Testis (tissue), 2 donors: Measurements from ENCODE around the gene EIPR1.

Experiments
- POLR2A ChIP-seq: fragments of 450-650 bp; IDR thresholded peaks from one replicate; pipeline ENCODE4 v1.6.1; 2017; ENCODE audit warnings: antibody characterized with exemption, mild to moderate bottlenecking, moderate library complexity
- TF ChIP-seq, protein P1 (sequence below), 3 experiments: fragments of 450-650 bp in 2 of 3; fragments of 200-600 bp in 1 of 3; sonication (generic) in 1 of 3; IDR thresholded peaks; one replicate each; pipeline ENCODE4 v1.5.1; 2016 to 2019; ENCODE audit warnings: antibody characterized with exemption in 3 of 3, mild to moderate bottlenecking in 2 of 3, moderate library complexity in 1 of 3

DNA sequence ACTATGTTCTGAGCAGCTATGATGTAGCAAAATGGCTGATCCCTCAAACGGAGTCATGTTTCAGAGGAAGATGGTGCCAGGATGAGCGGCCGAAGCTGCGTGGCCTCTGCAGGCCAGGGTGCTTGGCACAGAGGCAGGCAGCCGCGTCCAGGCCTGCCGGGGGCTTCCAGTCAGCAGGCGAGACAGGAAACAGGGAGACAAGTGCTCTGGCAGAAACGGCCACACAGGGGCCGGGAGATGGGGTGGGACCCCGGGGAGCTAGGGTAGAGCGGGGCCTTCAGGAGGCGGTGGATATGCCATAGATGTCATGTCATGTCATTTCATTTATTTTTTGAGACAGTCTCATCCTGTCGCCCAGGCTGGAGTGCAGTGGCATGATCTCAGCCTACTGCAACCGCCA lies 50.7 kb downstream of the EIPR1 start:
- TF ChIP-seq, protein P1, sequence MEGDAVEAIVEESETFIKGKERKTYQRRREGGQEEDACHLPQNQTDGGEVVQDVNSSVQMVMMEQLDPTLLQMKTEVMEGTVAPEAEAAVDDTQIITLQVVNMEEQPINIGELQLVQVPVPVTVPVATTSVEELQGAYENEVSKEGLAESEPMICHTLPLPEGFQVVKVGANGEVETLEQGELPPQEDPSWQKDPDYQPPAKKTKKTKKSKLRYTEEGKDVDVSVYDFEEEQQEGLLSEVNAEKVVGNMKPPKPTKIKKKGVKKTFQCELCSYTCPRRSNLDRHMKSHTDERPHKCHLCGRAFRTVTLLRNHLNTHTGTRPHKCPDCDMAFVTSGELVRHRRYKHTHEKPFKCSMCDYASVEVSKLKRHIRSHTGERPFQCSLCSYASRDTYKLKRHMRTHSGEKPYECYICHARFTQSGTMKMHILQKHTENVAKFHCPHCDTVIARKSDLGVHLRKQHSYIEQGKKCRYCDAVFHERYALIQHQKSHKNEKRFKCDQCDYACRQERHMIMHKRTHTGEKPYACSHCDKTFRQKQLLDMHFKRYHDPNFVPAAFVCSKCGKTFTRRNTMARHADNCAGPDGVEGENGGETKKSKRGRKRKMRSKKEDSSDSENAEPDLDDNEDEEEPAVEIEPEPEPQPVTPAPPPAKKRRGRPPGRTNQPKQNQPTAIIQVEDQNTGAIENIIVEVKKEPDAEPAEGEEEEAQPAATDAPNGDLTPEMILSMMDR (IDR thresholded peaks at IDR 0.05), result no peak
- TF ChIP-seq POLR2A, result no peak
